EH (cell line): ENCODE data around the gene MRPS35.
"Not testable (repeated sequence)": the region's sequence is repeated elsewhere in the genome, so short reads cannot be mapped to it uniquely, and the experiment has no call there.

Experiments
- DNase-seq: peaks from one replicate; pipeline ENCODE4 v3.0.0-alpha.2; 2015; ENCODE audit warnings: low read depth

Gene MRPS35

DNA sequence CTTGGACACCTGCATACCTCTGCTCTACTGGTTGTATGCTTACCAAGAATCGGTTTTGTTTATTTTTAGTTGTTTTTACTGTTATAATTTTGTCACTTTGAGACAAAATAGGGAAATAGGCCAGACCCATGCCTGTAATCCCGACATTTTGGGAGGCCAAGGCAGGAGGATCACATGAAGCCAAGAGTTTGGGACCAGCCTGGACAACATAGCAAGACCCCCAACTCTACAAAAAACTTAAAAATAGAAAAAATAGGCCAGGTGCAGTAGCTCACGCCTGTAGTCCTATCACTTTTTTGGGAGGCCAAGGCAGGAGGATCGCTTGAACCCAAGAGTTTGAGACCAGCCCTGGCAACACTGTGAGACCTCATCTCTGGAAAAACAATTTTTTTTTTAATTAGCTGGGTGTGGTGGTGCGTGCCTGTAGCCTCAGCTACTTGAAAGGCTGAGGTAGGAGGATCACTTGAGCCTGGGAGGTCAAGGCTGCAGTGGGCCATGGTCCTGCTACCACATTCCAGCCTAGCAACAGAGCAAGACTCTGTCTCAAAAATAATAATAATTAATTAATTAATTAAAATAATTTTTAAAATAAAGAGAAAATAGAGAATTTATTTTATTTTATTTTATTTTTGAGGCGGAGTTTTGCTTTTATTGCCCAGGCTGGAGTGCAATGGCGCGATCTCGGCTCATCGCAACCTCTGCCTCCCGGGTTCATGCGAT is 1.3 kb upstream of the MRPS35 start:
- DNase-seq, result no peak

DNA sequence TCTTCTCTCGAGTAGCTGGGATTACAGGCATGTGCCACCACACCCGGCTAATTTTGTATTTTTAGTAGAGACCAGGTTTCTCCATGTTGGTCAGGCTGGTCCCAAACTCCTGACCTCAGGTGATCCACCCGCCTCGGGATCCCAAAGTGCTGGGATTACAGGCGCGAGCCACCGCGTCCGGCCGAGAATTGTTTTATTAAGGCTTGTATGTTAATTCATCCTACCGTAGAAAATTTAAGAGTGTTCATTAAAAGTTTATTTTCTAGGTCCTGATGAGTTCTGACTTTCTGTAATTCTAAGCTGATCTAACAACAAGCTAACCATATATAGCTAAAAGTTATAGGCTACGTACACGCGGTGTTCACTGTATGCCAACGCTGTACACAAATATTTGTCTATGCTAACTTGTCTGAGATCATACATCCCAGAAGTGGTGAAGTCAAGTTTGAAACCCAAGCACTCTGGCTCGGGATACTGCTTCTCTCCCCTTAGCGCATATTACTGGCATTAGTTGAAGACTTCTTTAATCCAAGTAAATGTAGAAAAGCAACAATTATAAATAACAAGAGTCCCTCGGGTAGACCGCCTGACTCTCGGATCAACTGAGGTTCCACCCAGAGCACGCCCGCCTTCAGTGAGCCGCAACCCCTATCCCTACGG is 570 bp upstream of the MRPS35 start:
- peak; percentile 54 for DNase-seq

DNA sequence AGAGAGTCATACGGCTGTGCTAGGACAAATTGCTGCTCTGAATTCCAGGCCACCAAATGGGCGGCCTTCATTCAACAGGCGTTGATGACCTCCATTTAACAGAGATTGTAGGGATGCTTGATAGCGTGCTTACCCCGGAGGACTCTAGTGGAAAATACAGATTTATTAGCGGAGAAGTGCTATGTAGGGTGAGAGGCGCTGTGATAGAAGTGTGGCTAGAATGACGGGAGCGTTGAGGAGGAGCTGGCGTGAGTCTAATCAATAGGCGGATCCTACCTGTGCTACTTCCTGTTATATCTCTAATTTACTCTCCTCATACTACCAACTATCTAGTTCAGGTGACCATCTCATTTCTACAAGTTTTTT is 668 bp downstream of the MRPS35 start:
- no peak for DNase-seq

GRCh38 chr12:27711967-27712366 is 1.3 kb downstream of the MRPS35 start:
- no peak for DNase-seq

DNA sequence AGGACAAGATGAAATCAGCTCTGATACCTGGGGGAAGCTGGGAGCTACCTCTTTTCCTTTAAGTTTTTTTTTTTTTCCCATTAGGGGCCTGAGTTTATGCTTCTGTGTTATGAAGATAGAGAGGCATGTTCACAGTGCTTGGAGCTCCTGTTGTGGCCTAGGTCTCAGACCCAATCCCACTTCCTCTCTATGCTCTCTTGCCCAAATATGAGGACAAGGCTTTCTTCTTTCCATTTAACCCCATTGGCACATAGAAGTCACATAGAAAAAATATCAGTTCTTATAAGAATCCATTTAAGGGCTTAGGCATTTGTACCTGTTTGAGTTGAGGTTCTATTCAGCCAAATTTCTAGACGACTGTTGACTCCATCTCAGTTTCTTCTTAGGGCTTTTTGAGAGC is 12.6 kb downstream of the MRPS35 start:
- DNase-seq, result no peak

DNA sequence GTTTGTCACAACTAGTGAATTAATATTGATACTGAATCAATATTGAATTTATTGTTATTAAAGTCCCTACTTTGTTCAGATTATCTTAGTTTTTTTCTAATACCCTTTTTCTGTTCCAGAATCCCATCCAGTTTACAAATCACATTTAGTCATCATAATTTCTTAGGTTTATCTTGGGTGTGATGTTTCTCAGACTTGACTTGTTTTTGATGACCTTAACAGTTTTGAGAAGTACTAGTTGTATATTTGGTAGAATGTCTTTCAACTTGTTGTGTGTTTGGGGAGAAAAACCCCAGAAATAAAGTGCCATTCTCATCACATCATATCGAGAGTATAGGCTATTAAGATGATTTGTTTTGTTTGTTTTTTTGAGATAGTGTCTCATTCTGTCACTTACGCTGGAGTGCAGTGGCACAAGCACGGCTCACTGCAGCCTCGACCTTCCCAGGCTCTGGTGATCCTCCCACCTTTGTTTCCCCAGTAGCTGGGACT is 19.5 kb downstream of the MRPS35 start:
- DNase-seq, result no peak

- DNase-seq, result no peak
Measured at GRCh38 chr12:27732281-27732680, 21.6 kb downstream of the MRPS35 start.

DNA sequence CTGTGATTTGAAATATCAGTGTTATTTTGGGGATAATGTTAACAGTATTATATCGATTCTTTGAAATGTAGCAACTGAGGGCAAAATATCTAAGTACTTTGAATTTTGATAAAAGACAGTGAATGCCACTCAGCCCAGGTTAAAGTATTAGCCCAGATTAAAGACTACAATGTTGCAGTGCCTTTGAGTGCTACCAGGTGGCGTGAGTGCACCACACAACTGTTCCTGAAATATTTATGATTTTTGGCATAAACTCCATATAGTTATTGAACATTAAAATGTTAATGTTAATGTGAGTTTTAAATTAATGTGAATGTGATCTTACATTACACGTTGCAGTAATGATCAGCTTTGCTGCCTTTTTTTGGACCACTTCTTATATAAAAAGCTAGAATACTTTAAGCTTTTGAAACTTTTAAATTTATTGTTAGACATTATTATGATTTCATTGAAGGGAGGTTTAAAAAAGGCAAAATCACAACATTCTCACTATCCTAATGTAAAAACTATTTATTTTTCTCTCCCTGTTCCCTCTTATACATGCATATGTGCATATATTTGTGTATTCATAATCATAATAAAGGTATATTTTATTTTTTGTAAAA is 22.5 kb downstream of the MRPS35 start:
- peak; percentile 53 for DNase-seq

- no peak for DNase-seq
Measured at GRCh38 chr12:27733791-27734190, 23.2 kb downstream of the MRPS35 start.

GRCh38 chr12:27734321-27734720 is 23.7 kb downstream of the MRPS35 start:
- DNase-seq, result not testable (repeated sequence)

GRCh38 chr12:27743601-27744000 is 33.0 kb downstream of the MRPS35 start:
- no peak for DNase-seq

DNA sequence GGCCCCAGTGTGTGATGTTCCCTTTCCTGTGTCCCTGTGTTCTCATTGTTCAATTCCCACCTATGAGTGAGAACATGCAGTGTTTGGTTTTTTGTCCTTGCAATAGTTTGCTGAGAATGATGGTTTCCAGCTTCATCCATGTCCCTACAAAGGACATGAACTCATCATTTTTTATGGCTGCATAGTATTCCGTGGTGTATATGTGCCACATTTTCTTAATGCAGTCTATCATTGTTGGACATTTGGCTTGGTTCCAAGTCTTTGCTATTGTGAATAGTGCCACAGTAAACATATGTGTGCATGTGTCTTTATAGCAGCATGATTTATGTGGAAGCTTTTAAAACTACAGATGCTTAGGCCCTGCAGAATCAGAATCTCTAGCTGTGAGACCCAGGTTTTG is 35.1 kb downstream of the MRPS35 start:
- DNase-seq, result not testable (repeated sequence)

GRCh38 chr12:27747111-27747820 is 36.6 kb downstream of the MRPS35 start:
- no peak for DNase-seq

- DNase-seq, result no peak
Measured at GRCh38 chr12:27751386-27752047, 40.9 kb downstream of the MRPS35 start.

DNA sequence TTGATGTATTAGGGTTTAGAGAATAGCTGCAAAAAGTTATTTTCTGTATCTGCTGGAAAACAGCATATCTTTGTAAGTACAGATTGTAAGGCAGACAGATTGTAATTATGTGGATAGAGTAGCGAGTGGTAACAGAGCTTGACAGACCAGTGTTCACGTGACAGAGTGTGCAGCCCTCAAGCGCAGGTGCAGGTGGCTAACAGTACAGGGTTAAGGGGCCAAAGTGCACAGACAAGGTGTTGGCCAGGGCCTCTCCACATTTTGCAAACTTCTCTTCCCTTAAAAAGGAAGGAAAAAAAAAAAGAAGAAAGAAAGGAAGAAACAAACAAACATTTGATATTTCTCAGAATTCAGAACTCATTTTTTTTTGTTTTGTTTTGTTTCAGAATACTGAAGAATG is 44.2 kb downstream of the MRPS35 start:
- no peak for DNase-seq

DNA sequence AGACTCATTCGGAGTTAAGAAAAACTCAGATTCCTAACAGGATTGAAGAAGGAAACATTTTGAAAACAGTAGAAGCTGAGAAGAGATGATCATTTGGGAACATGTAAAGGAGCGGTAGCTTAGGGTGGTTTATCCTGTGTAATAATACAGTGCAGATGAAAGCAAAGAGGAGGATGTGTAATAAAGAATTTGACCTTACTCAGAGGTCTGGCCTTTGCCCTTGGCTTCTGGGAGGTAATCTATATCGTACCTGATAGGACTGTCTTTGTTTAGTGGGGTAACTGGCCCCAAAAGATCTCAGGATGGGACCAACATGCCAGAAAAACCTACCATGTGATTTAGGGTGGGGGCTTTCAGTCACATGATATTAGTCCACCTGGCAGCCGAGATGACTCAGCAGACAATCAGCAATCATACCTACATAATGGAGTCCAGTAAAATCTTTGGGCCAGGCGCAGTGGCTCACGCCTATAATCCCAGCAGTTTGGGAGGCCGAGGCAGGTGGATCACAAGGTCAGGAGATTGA is 46.1 kb downstream of the MRPS35 start:
- DNase-seq, result no peak

- DNase-seq, result no peak
Measured at GRCh38 chr12:27762757-27763156, 52.1 kb downstream of the MRPS35 start.

GRCh38 chr12:27766587-27766986 is 56.0 kb downstream of the MRPS35 start:
- DNase-seq, result no peak

- peak; percentile 48 for DNase-seq
Measured at GRCh38 chr12:27769142-27769673, 58.6 kb downstream of the MRPS35 start.

DNA sequence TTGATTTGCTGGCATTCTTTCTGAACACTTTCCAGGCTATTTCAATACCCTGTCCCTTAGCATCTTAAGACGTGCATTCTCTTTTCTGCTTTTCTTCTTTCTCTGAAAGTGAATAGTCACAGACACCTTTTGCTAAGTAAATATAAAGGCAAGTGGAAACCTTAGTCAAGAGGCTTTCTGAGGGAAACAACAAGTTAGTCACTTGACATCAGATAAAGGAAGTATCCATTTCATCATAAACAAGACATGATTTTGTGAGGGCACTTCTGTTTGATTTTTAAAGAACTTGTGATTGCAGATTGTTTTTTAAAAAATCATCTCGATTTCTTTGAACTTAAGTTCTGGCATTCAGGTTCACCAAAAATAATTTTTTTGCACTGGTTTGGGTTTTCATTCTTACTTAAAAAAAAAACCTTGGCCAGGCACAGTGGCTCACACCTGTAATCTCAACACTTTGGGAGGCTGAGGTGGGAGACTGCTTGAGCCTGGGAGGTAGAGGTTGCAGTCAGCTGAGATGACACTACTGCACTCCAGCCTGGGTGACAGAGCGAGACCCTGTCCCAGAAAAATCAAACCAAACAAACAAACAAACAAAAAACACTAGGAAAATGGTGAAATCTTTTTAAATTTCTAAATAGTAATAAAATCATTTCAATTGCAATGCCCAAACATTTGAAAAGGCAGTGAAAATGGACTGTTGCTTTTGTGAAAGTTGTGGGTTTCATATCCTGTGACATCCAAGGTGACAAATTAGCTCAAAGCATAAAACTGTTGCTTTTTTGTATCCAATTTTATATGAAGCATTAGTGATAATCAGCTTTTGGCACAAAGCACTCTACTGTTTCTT is 61.1 kb downstream of the MRPS35 start:
- DNase-seq, result no peak
